HCT116 (cell line): Measurements from ENCODE around the gene LRSAM1. TPM values are rescaled to one million over a fixed set of nuclear protein-coding genes. Genes with fewer than 3 reads are reported as not detected.

Experiments
- ATAC-seq: fragments of 200-7000 bp; cut with Tn5 transposase; 2 replicates; pipeline ENCODE4 v1.9.1; 2020; ENCODE audit warnings: mild to moderate bottlenecking, moderate library complexity
- BruUV-seq: library from RNA; stranded (reverse); fragments of 400-500 nt; replicated peaks from 2 replicates; lab custom pipeline; 2021; lab: Mats Ljungman, UMichigan
- CTCF ChIA-PET: fragments of 300-600 bp; sonication (Branson Sonifier 250); formaldehyde crosslinking; loops from one replicate; lab custom pipeline; 2021; ENCODE audit warnings: antibody characterized with exemption; lab: Charles Lee
- POLR2A ChIA-PET: fragments of 300-600, 350-600 bp; sonication (Branson Sonifier 250); formaldehyde crosslinking; loops from one replicate; lab custom pipeline; 2021; ENCODE audit warnings: antibody characterized with exemption; lab: Charles Lee
- RAD21 ChIA-PET, 2 experiments: fragments of 300-600 bp; sonication (Branson Sonifier 250); formaldehyde crosslinking; loops; one replicate each; lab custom pipeline; 2023; ENCODE audit warnings: low total read pairs in 2 of 2; ENCODE audit not compliant: uncharacterized antibody in 2 of 2, unreplicated experiment in 2 of 2, low non-redundant PET in 1 of 2; lab: Charles Lee
- DNase-seq: peaks from one replicate; pipeline ENCODE4 v3.0.0-alpha.2; 2010; ENCODE audit warnings: low read depth, low spot score
- H2AFZ ChIP-seq: fragments of 200-600 bp; shearing (Covaris generic), sonication (generic); 2 replicates; pipeline ENCODE4 v1.6.1; 2017; ENCODE audit warnings: low read depth, mixed run types, mixed read lengths, antibody characterized with exemption, low read length; ENCODE audit not compliant: poor library complexity, severe bottlenecking
- H3K27ac ChIP-seq: 2 replicates; pipeline ENCODE4 v1.5.1; 2012; ENCODE audit warnings: low read depth, low read length
- H3K27me3 ChIP-seq: fragments of 200-600 bp; sonication (generic); 2 replicates; pipeline ENCODE4 v1.6.1; 2016; ENCODE audit warnings: mixed run types, low read length, mixed read lengths; ENCODE audit not compliant: insufficient read depth
- H3K36me3 ChIP-seq, 2 experiments: fragments of 200-500 bp in 1 of 2; fragments of 200-600 bp in 1 of 2; sonication (Bioruptor generic) in 1 of 2; sonication (generic) in 1 of 2; 2 replicates each; pipeline versions ENCODE4 v1.5.1 to v1.6.1; 2014 to 2016; ENCODE audit warnings: low read length in 2 of 2, inconsistent platforms in 1 of 2, mixed read lengths in 1 of 2, mixed run types in 1 of 2; ENCODE audit not compliant: insufficient read depth in 2 of 2, control insufficient read depth in 1 of 2
- H3K4me1 ChIP-seq, 2 experiments: fragments of 200-600 bp in 1 of 2; sonication (generic) in 1 of 2; 2 replicates each; pipeline versions ENCODE4 v1.5.1 to v1.6.1; 2012 to 2017; ENCODE audit warnings: low read length in 2 of 2, inconsistent platforms in 1 of 2, mild to moderate bottlenecking in 1 of 2, mixed read lengths in 1 of 2, mixed run types in 1 of 2, moderate library complexity in 1 of 2; ENCODE audit not compliant: insufficient read depth in 2 of 2, control insufficient read depth in 1 of 2
- H3K4me2 ChIP-seq: fragments of 200-600 bp; sonication (generic); 2 replicates; pipeline ENCODE4 v1.6.1; 2017; ENCODE audit warnings: mixed run types, low read length, mixed read lengths
- H3K4me3 ChIP-seq, 2 experiments: fragments of 200-600 bp in 1 of 2; sonication (generic) in 1 of 2; replicated peaks in 1 of 2; 2 replicates each; pipeline ENCODE4 v1.5.1; 2011 to 2016; ENCODE audit warnings: low read length in 2 of 2, control low read depth in 1 of 2, low read depth in 1 of 2, mild to moderate bottlenecking in 1 of 2, mixed read lengths in 1 of 2, mixed run types in 1 of 2
- H3K79me2 ChIP-seq: fragments of 200-600 bp; sonication (generic); 2 replicates; pipeline ENCODE4 v1.6.1; 2017; ENCODE audit warnings: mild to moderate bottlenecking, mixed run types, low read length, moderate library complexity, mixed read lengths; ENCODE audit not compliant: insufficient read depth
- H3K9ac ChIP-seq: fragments of 200-600 bp; sonication (generic); 2 replicates; pipeline ENCODE4 v1.6.1; 2016; ENCODE audit warnings: low read length, mixed read lengths
- H3K9me2 ChIP-seq: fragments of 200-600 bp; sonication (generic), shearing (Covaris generic); 2 replicates; pipeline ENCODE4 v1.6.1; 2017; ENCODE audit warnings: mixed run types, mild to moderate bottlenecking, moderate library complexity; ENCODE audit not compliant: insufficient read depth
- H3K9me3 ChIP-seq, 2 experiments: fragments of 200-500 bp in 1 of 2; fragments of 200-600 bp in 1 of 2; sonication (Bioruptor generic) in 1 of 2; sonication (generic) in 1 of 2; 2 replicates each; pipeline ENCODE4 v1.6.1; 2014 to 2017; ENCODE audit warnings: low read length in 2 of 2, mixed read lengths in 2 of 2, inconsistent platforms in 1 of 2, low read depth in 1 of 2, mild to moderate bottlenecking in 1 of 2, mixed run types in 1 of 2, moderate library complexity in 1 of 2; ENCODE audit not compliant: control insufficient read depth in 1 of 2, insufficient read depth in 1 of 2
- H4K20me1 ChIP-seq: fragments of 200-600 bp; sonication (generic), shearing (Covaris generic); 2 replicates; pipeline ENCODE4 v1.6.1; 2017; ENCODE audit warnings: mixed run types, mild to moderate bottlenecking, moderate library complexity; ENCODE audit not compliant: insufficient read depth
- CBX3 ChIP-seq: IDR thresholded peaks from 2 replicates; pipeline ENCODE4 v1.6.1; 2012; ENCODE audit warnings: low read depth
- EGR1 ChIP-seq: IDR thresholded peaks from 2 replicates; pipeline ENCODE4 v1.6.1; 2012; ENCODE audit warnings: low read depth
- EZH2 ChIP-seq: fragments of 200-600 bp; sonication (generic); IDR thresholded peaks from 2 replicates; pipeline ENCODE4 v1.6.1; 2017; ENCODE audit warnings: antibody characterized with exemption, mixed run types
- FOSL1 ChIP-seq: IDR thresholded peaks from 2 replicates; pipeline ENCODE4 v1.6.1; 2012; ENCODE audit warnings: low read depth
- JUND ChIP-seq: IDR thresholded peaks from 2 replicates; pipeline ENCODE4 v1.6.1; 2012
- POLR2A ChIP-seq: IDR thresholded peaks from 2 replicates; pipeline ENCODE4 v1.7.0; 2011; ENCODE audit warnings: borderline replicate concordance; ENCODE audit not compliant: insufficient read depth, insufficient read length; ENCODE audit errors: extremely low read depth
- RAD21 ChIP-seq: IDR thresholded peaks from 2 replicates; pipeline ENCODE4 v1.6.1; 2012; ENCODE audit warnings: low read depth, mild to moderate bottlenecking
- SIN3A ChIP-seq: IDR thresholded peaks from 2 replicates; pipeline ENCODE4 v1.6.1; 2012; ENCODE audit warnings: low read depth
- SRF ChIP-seq: IDR thresholded peaks from 2 replicates; pipeline ENCODE4 v1.6.1; 2012; ENCODE audit warnings: low read depth
- TCF7L2 ChIP-seq: IDR thresholded peaks from 2 replicates; pipeline ENCODE4 v1.7.0; 2011; ENCODE audit warnings: borderline replicate concordance, inconsistent platforms; ENCODE audit not compliant: insufficient read depth, insufficient read length; ENCODE audit errors: extremely low read depth
- YY1 ChIP-seq: IDR thresholded peaks from 2 replicates; pipeline ENCODE4 v1.6.1; 2011; ENCODE audit warnings: low read length, low read depth, moderate library complexity, mild to moderate bottlenecking; ENCODE audit not compliant: insufficient replicate concordance; ENCODE audit errors: extremely low read depth
- ZBTB33 ChIP-seq: IDR thresholded peaks from 2 replicates; pipeline ENCODE4 v1.6.1; 2011; ENCODE audit warnings: mild to moderate bottlenecking, low read length, moderate library complexity; ENCODE audit not compliant: insufficient replicate concordance; ENCODE audit errors: extremely low read depth
- ZFX ChIP-seq: fragments of 450-650 bp; IDR thresholded peaks from 2 replicates; pipeline ENCODE4 v1.6.1; 2017
- ZNF274 ChIP-seq: fragments of 200-500 bp; sonication (Bioruptor generic); IDR thresholded peaks from 2 replicates; pipeline ENCODE4 v1.6.1; 2014; ENCODE audit warnings: mild to moderate bottlenecking, low read depth, low read length, inconsistent platforms
- intact Hi-C: fragments of 100-400 bp; cut with micrococcal nuclease; formaldehyde crosslinking; loops from 2 replicates; pipeline ENCODE4 v1.10.0; 2022
- total RNA-seq: library from RNA; stranded (reverse); gene quantifications from one replicate; pipeline ENCODE4 v1.2.1, GENCODE V29; 2021; ENCODE audit not compliant: unreplicated experiment

Gene LRSAM1
- total RNA-seq, 1 experiment from 2014 or later: 25.9 TPM

- no peak overlapping the region for H3K4me3 ChIP-seq
- no peak overlapping the region for H3K9ac ChIP-seq
- peaks cover 0 to 2% of the 10 kb centered on the region in 2 experiments; a peak in 2 of 4 replicates for H3K36me3 ChIP-seq
- no peaks in the 10 kb centered on the region for H3K27me3 ChIP-seq
- no peak for ATAC-seq
- CTCF ChIA-PET: interaction anchor here (1.3 kb wide), 1 partner anchor 15 kb away, joined by 3 read pairs; no protein-coding TSS in a partner anchor
- POLR2A ChIA-PET: no interaction called here
- DNase-seq: no peak
- H3K4me1 ChIP-seq: no peaks in the 10 kb centered on the region
- H3K79me2 ChIP-seq: no peaks in the 10 kb centered on the region
- TF ChIP-seq EGR1: no peak
- no peak for TF ChIP-seq ZBTB33
- no peak for TF ChIP-seq SIN3A
- TF ChIP-seq YY1: no peak
- TF ChIP-seq JUND: no peak
- TF ChIP-seq SRF: no peak
- no peak for TF ChIP-seq POLR2A
- no peak for TF ChIP-seq FOSL1
- TF ChIP-seq ZFX: no peak
- TF ChIP-seq CBX3: no peak
- TF ChIP-seq ZNF274: no peak
- no peak for TF ChIP-seq RAD21
- TF ChIP-seq EZH2: no peak
- no peak for TF ChIP-seq TCF7L2
- TF ChIP-seq, all 23 proteins: peak for 0
- H3K9me3 ChIP-seq: no peaks in the 10 kb centered on the region
- intact Hi-C loops: no loop called here
- H4K20me1 ChIP-seq: no peaks in the 10 kb centered on the region
- no peaks in the 10 kb centered on the region for H3K9me2 ChIP-seq
- RAD21 ChIA-PET: no interaction called here
- no peak overlapping the region for H3K27ac ChIP-seq
- no peak overlapping the region for H2AFZ ChIP-seq
- BruUV-seq: no TSS peak
- H3K4me2 ChIP-seq: no peak overlapping the region
These were observed 19.4 kb downstream of the LRSAM1 start for GRCh38 chr9:127470662-127471061.
